NCI-H1105 (cell line): ENCODE results near the gene PCDH19.
A peak's percentile ranks its signal among the peaks of the same experiment; 100 is the strongest.
"Not testable (repeated sequence)": the region's sequence is repeated elsewhere in the genome, so short reads cannot be mapped to it uniquely, and the experiment has no call there.

Source experiments
- DNase-seq: peaks from one replicate; lab custom pipeline; 2025; lab: John Stamatoyannopoulos, UW

The PCDH19 gene, protein sequence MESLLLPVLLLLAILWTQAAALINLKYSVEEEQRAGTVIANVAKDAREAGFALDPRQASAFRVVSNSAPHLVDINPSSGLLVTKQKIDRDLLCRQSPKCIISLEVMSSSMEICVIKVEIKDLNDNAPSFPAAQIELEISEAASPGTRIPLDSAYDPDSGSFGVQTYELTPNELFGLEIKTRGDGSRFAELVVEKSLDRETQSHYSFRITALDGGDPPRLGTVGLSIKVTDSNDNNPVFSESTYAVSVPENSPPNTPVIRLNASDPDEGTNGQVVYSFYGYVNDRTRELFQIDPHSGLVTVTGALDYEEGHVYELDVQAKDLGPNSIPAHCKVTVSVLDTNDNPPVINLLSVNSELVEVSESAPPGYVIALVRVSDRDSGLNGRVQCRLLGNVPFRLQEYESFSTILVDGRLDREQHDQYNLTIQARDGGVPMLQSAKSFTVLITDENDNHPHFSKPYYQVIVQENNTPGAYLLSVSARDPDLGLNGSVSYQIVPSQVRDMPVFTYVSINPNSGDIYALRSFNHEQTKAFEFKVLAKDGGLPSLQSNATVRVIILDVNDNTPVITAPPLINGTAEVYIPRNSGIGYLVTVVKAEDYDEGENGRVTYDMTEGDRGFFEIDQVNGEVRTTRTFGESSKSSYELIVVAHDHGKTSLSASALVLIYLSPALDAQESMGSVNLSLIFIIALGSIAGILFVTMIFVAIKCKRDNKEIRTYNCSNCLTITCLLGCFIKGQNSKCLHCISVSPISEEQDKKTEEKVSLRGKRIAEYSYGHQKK (N-terminal part only)

DNA sequence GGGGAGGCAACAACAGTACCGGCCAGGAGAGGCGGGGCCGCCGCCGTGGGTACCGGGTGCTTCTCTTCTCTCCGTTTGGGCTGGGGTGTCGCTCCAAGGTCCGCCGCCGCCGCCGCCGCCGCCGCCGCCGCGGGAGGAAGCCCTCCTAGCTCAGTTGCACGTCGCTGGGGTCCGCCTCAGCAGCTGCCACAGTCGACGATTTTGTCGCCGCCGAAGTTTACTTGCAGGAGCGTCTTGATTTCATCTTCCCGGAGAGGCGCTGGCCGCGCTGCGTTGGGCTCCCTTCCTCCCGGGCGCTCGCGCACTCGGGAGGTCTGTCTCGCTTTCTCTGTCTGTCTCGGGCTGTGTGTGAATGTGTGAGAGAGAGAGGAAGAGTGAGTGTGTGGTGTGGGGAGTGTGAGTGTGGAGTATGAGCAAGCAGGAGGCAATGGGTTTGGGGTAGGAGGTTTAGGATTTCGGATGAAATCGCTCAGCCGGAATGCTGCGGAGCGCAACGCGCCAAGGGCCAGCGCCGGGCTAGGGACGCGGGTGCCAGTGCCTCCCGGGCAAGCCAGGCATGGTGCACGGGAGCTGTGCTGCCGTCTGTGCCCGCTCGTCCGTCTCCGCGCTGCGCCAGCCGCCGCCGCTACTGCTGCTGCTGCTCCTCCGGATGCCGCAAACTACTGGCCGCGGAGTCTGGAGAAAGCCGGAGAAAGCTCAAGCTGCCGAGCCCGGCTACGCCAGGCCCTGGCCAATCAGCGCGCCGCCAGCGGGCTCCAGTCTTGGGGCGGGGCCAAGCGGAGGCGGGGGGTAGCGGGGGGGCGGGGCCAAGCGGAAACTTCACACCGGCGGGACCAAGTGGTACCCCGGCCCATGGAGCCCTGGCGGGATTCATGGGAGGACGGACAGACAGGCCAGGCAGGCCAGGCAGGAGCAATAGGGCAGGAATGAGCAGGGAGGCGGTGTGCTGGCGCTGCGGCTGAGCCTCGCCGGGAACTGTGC is at the start of gene PCDH19:
Gene PCDH19 (minus strand): TSS at position 664 of the 981 bp plus-strand sequence. CDS start 1,676 bp downstream, outside the sequence.
- peak; percentile 54 for DNase-seq

- DNase-seq: no peak
Measured at GRCh38 chrX:100449696-100450608, 39.9 kb upstream of the PCDH19 start.

GRCh38 chrX:100447655-100448397 is 37.8 kb upstream of the PCDH19 start:
- peak; percentile 51 for DNase-seq

GRCh38 chrX:100445593-100445992 is 35.5 kb upstream of the PCDH19 start:
- no peak for DNase-seq

GRCh38 chrX:100441321-100441720 is 31.2 kb upstream of the PCDH19 start:
- DNase-seq: not testable (repeated sequence)

GRCh38 chrX:100440006-100440405 is 29.9 kb upstream of the PCDH19 start:
- DNase-seq: no peak

GRCh38 chrX:100435726-100436125 is 25.7 kb upstream of the PCDH19 start:
- DNase-seq: no peak

- DNase-seq: no peak
Measured at GRCh38 chrX:100424012-100424411, 13.9 kb upstream of the PCDH19 start.

DNA sequence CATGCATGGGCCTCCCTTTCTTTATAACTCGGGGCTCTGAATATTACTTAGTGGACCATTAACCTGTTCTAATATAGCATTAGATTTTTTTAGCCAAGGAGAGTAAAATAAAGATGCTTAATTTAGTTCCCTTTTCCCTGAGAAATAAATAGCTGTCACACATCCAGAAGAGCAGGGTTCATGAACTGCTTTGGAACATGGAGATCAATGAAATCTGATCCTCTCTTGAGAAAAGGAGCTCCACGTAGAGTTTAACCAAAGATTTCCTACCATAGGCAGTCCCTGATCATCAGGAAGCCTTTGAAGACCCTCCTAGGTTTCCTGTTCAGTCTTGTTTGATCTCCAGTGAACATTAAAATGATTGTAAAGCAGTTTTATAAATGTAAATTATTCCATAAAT is 8.5 kb upstream of the PCDH19 start:
- DNase-seq: no peak

GRCh38 chrX:100417681-100418080 is 7.6 kb upstream of the PCDH19 start:
- DNase-seq: no peak

GRCh38 chrX:100413229-100413628 is 3.2 kb upstream of the PCDH19 start:
- DNase-seq: peak; percentile 32

DNA sequence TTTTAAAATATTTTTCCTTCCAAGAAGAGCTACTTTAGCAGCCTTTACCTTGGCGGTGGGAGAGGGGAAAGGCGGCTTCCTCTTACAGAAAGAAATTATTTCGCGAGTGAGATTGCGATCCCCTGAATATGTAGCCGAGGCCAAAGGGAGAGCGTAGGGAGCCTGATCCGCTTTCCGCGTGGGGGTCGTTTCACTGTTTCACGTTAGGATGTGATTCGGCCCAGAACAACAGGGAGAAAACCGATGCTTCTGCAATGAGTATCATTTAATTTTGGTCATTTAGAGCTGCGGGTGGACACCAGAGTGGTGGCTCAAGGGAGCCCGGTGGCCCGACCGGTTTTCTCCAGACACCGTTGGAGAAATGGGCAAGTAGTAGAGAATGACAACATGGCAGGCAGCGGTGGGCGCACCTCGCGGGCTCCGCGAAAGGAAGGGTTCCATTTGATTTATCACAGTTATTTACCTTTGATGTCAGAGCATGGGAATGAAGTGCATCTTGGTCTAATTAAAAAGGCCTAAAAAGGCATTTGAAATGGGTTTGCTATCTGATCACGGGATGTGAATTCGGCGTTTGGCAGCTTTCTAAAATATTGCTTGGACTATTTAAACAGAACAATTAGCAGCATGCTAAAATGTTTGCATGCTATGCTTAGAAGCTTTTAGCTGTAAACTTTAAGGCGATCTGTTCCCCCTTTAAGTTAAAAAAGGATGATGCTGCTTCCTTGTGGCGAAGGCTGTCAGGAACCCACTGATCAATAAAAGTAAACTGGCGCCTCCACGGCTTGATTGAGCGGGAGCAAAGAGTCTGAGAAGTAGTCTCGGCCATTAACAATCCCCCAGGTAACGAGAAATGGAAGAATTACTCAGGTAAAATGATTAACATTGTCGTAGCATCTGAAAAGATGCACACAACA is 2.0 kb upstream of the PCDH19 start:
- no peak for DNase-seq

DNA sequence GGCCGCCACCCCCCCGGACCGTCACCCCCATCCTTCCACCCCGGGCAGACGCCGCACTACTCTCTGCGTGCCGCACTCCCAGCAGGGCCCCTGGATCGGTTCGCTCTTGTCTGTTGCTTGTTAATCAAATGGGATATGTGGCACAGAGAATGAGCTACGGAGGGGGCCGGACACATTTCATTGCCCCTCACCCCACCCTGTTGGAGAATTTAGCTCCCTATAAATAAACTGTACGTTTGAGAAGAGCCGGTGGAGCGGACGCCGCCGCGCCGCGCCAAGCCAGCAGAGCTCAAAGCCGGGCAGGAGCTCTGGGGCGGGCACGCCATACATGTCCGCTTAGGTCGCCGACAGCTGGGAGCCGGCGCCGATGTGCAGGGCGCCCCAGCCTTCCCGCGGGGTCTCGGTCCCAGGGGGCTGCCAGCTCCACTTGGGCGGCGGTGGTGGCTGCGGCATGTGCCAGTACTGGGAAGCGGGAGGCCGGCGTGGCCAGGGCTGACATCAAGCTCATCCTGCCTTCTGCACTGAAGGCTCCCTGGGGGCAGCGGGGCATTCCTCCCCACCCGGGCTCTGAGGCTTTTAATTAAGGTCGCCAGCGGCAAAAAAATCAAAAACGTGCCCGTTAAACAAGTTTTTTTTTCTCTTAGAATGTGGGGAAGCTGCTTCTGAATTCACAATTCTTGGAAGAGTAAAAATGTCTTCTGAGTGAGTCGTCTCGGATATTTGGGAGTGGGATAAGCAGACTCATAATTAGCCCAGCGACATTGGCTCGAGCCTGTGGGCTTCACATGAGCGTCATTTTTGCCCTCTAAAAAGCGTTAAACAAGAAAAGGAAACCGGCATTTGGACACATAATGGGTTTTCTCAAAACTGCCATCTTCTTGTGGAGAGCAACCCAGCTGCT is 1.1 kb upstream of the PCDH19 start:
- DNase-seq: no peak

- no peak for DNase-seq
Measured at GRCh38 chrX:100408713-100409609, 1.1 kb downstream of the PCDH19 start.

- no peak for DNase-seq
Measured at GRCh38 chrX:100407784-100408712, 2.0 kb downstream of the PCDH19 start.
